Hypothalamus (tissue), 51 donors: ENCODE measurements around the gene ENO4.

Experiments
- DNase-seq, 51 donors: peaks; one replicate each; lab custom pipeline; 2025; lab: John Stamatoyannopoulos, UW

ENO4 gene

DNA sequence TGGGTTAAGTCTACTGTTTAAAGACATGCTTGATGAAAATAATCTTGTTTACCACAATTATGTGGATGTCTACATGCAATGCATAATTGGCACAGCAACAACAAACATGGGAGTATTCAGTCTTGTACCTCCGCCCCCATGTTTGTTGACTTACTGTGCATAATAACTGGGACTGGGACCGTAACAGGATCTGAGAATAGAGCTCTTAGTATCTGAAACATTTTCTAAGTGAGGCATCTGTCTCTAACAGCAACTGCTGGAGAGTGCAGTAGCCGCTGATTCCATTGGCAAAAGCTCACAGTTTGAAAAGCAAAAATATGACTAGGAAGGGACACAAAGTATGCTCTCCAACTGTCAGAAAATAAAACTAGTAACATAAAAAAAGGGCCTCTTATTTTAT lies 61.6 kb downstream of the ENO4 start:
- DNase-seq, result no peak

DNA sequence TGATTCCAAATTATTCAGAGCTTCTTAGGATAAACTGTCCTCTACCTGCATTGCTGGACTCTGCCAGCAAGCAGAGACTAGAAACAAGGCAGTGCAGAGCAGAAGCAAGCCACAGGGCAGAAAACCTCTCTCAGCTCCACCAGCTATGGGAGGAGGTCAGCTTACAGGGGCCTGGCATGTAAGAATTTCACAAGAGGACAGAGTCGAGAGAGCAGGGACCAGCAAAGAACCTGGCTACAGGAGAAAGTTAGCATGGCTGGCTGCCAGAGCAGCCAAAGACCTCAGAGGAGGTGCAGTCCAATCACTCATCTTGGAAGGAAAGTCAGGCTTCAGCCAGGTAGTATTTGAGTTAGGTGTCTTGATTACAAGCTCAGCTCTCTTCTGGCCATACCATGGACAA lies 62.9 kb downstream of the ENO4 start:
- DNase-seq, result no peak

DNA sequence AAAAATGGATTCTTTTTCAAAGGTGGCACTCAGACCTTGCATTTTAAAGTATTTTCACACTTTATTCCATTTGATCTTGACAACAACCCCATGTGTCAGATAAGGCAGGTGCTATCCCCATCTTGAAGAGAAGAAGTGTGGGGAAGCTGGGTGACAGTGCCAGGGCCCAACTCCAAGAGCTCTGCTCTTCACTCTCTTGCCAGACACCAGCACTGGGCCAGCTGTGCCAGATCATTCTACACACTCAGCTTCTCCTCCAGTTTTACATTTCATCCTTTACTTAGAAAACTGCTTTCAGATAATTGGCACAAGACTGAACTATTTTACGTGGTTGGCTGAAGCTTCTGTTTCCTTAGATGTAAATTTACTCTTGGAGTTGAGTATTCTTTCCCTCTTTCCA lies 64.4 kb downstream of the ENO4 start:
- no peak for DNase-seq

DNA sequence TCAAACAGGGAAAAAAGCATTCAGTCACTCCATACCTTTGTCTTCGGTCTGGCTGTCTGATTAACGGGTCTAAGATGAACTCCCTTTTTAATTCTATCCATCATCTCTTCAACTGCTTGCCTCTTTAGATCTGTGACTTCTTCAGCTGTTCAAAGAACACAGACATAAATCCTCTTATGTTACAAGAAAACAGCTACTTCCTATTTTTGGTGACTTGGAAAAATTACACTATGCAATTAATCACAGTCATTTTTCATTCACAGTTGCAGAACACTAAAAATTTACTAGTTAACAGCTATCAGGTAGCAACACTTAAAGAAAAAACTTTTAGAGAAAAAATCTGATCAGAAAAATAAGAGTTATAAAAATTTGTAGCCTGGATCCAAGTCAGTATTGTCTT lies 66.0 kb downstream of the ENO4 start:
- no peak for DNase-seq

DNA sequence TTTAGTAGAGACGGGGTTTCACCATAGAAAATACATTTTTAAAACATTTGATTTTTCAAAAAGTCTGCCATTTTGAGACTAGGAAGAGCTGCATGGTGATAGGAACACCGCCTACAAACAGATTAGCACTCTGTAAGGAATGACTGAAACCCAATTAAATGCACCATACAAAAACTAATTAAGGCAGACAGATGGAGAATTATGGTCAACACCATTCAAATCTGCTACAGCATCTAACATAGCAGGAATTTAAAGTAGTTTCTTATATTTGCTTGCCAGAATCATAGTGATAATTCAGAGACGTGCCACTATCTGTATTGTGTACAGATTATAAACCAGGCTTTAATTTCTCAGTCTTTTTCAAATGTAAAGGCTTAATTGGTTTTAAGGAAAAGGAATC lies 68.2 kb downstream of the ENO4 start:
- no peak for DNase-seq

DNA sequence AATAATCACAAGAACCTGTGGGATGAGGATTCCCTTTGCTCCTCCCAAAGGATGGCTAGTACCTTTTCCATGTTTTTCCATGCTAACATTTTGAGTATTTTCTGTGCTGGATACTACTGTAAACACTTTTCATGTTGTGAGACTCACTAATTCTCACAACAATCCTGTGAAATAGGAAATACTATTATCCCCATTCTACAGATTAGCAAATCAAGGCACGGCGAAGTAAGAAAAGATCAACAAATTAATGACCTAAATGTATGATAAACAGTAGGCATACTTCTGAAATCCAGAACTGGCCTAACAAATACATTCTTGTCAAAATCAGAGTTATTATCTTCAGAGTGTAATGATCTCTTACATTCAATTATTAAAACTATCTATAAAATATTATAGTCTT lies 69.3 kb downstream of the ENO4 start:
- no peak for DNase-seq

DNA sequence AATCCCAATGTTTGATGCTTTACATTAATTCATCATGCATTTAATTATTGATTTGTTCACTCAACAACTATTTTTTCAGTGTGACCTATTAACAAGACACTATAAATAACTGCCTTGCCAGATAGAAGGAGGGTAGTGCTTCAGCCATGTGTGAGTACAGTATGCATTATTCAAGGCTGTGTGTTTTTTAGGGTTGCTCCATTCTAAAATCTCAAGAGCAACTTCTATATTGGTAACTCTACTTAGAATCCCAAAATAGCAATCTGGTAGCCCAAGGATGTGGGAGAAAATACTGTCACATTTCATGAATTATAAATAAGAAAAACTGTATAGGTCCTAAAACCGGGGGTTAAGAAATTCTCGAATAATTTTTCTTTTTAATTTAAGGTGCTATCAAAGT lies 69.9 kb downstream of the ENO4 start:
- DNase-seq, result no peak

DNA sequence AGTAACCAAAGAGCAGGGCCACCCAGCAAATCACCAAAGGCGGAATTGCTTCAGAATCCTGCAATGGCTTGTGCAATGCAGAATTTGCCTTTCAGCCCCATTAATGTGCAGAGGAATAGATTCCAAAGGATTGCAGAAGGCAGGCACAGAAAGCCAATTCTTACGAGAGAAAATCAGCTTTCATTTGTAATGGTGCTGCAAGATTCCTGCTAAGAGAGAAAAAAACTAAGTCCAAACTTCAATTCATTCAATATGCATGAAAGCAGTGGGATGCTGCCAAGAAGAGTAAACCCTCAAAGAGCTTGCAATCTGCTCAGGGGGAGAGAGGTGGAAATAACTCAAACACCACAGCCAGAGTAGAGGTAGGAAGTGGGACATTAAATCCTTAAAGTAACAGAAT lies 70.4 kb downstream of the ENO4 start:
- DNase-seq, result no peak

DNA sequence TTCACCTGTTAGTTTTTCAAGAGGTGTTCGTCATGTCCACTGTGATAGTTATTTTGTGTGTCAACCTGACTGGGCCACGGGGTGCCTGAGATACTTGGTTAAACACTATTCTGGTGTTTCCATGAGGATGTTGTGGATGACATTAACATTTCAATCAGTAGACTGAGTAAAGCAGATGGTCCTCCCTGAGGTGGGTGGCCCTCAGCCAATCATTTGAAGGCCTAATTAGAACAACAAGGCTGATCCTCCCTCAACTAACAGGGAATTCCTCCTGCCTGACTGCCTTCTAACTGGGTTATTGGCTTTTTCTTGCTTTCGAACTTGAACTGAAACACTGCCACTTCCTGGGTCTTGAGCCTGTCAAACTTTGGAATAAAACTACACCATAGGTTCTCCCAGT lies 75.8 kb downstream of the ENO4 start:
- no peak for DNase-seq

DNA sequence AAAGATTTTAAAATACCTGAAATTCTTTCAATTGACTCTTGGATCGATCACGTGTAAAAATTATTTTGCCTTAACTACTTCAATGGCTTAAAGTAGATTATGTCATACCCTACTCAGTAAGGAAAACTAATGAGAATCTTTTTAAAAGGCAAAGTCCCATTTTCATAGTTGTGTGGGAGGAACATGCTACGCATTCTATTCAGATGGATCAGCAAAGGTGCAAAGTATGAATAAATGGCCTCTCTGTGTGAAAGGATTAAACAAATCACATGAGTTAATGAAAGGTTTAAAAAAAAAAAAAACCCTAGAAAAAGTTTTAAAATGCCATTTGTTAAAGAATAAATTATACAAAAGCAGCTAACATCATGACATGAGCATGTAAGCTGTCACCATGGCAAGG lies 77.1 kb downstream of the ENO4 start:
- no peak for DNase-seq

DNA sequence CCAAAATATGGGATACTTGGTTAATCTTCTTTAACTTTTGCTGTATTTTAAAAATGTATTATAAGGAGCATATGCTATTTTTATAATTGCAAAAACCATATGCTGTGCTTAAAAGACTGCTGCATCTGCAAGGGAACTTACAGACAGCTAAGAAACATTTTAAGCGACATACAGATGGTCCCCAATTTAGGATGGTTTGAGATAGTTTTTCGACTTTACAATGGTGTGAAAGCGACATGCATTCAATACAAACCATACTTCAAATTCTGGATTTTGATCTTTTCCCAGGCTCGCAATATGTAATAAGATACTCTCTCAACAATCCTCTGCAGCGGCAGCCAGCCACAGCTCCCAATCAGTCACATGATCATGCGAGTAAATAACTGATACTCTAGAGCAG lies 82.5 kb downstream of the ENO4 start:
- DNase-seq, result no peak
